HG02798 (cell line): Measurements from ENCODE around the gene PTCH1.

Experiments
- ATAC-seq: cut with Tn5 transposase; IDR thresholded peaks from one replicate; pipeline ENCODE4 v1.9.1; 2021; ENCODE audit warnings: mild to moderate bottlenecking; ENCODE audit not compliant: unreplicated experiment, poor library complexity

PTCH1 gene

DNA sequence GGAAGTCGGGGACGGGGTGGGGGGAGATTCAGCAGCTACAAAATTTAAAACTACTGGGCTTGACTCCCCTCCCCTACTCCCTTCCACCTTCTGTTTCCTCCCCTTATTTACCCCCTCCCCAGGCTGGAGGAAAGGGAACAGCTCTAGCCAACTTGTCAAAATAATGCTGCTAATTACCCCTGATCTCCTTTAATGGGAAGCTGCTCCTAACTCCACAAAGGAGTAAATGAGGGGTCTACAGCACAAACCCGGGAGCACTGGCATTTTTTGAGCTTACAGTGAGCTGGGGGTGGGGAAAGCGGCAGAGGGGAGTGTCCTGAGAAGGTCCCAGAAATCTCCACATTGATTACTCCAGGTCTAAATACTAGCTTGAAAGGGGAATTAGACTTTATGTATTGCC lies 3.1 kb downstream of the PTCH1 start:
- ATAC-seq = no peak

DNA sequence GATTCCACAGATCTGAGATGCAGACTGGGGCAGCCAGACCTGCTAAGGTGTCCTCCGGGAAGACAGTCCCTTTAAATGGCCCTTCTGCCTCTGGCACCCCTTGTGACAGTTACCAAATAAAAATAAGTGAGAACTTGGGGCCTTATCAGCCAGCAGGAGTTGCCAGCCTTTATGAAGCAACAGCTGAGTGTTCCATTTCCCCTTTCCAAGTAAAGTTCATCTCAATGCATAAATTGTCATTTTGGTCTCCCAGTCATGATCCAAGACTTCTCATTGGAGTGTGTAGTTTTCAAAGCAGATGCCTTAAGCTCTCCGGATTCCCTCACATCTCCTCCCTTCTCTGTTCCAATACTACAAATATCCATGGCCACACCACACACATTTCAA lies 4.1 kb downstream of the PTCH1 start:
- ATAC-seq = no peak

DNA sequence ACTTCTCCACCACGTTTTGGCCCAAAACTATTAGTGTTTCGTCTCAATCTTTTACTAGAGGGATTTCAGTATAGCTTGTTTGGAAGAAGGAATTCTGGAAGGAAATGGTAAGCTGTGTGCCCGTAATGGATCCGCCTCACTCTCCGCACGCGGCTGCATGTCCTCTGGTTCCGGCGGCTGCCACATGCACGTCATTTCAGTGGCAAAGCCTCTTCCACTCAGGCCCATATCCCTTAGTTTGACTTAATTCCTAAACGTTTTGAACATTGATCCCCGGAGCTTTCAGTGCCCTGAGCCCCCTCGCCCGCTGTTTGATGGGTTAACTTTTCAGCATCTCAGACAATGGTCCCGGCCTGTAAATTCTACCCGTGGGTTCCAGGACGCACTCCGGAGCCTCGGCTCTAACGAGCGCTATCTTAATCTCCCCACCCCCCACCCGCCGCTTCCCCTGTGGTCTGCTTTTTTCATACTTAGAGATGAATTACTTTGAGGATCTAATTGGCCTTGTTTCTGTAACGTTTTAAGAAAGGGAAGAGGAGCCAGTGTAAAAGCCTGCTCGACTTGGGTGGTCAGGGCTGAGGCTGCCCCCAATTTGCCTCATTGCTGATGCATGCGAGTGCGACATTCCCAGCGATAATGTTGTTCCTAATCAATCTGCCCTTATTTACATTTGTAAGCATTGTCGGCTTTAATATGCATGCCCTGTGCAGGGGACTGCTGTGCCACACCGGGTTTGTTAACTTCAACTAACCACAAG lies 4.6 kb downstream of the PTCH1 start:
- ATAC-seq = no peak

DNA sequence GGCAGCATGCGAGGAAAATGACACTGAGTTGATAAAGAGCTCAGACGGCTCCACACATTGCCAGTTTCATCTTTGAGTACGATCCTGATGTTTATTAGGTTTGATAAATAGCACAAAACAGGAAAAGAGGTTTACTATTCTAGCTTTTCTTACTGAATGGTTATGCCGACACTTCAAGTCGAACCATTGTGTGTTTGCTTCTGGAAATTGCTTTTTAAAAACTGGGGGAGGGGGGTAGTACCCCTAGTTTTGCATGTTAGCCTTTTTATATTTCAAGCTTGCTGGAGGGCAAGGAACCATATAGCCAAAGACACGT lies 5.2 kb downstream of the PTCH1 start:
- no peak for ATAC-seq

DNA sequence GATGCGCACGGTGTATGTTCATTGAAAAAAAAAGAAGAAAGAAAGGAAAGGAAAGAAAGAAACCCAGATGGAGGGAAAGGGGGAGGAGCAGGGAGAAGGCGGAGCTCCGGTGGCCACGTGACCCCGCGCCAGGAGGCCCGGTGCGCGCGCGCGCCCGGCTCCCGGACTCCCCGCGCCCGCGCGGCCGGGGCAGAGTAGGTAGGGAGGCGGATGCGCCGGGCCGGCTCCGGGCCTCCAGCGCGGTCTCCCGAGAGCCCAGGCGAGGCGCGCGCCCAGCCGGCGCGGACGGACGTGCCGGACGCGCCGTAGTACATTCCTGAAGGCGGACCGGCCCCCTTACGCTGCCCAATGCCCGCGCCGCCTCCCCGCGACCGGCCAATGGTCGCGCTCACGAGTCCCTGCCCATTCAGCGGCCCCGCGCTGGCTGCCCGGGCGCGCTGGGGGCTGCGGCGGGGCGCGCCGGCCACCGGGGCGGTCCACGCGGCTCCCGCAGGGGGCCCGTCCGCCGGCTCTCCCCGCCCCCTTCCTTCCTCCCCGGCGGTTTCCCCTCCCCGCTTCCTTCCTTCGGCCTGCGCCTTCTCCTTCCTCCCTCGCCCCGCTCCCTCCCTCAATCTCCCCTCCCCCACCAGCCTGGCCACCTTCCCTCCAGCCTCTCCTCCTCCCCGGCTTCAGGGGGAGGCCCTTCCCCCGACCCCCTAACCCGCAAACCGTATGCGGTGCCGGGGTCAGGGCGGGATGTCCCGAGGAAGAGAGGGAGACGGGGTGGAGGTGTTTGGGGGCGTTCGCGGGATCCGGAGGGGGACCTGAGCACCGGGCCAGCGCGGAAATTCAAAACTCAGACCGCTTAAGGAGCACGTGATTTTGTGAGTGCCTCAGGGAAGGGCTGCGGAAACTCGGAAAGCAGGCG lies 5.8 kb downstream of the PTCH1 start:
- ATAC-seq = peak; percentile 61

DNA sequence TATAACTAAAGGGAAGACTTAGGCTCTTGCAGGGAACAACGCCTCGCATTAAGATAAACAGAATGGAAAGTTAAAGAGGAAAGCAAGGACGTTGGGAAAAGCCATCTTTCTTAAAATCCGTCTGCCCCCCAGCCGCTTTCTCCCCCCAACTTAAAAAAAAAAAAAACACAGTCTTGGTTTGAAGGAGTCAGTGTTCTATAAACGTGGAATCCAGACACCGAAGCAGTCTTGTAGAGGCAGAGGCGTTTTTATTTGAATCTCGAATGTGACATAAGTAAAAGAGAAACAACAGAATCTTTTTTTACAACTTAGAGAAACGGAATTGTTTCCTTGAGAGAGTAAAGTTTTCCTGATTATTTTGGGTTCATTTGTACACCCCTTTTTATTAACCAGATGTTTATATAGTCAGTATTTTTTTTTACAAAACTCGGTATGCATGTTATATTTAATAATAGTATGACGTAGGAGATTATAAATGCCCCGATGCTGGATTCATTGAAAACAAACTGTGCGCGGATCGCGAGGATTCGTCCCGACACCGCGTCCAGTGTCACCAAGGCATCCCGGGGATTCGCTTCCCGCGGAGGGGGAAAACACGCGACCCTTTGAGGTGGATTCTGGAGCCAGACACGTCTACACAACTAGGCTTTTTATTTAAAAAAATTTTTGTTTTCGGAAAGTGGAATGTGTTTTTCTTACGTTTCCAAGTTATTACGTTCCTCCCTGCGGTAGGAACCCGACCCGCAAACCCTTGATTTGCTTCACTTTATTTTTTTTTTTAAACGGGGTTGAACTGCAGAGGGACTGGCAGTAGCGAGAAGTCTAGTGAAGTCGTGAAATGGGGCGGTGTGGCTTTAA lies 6.7 kb downstream of the PTCH1 start:
- ATAC-seq = no peak

DNA sequence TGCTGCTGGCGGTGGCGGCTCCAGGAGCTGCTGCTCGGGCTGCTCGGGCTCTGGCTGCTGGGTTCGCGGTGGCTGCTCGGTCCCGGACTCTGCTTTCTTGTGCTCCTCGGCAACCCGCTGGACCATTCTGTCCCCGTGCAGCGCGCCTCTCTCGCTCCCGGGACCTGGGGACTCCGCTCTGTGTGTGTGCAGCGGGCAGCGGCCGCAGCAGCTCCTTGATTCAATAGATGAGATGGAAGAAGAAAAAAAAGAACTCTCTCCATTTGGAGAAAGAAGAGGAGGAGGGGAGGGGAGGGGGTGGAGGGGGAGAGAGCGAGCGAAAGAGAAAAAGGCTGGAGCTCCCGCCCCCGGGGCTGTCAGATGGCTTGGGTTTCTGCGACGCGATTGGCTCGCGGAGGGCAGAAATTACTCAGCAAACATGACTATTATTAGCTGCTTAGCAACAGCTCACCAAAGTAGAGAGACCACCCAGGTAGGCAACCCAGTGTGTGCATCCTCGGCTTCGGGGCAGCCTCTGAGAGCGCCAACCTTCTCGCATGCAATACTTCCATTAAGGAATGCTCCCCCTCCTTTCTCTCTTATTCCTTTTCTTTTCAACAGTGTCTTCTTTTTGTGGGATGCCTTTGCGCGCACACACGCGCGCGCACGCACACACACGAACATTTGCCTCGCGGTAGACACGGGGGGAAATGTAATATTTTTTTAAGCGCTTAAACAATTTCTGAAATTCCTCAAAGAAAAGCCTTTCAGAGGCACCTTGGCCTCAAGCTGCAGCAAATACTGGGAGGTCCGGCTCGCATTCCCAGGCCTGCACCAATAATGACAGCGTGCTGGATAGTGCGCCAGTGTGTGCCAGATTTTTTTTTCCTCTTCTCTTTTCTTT lies 7.6 kb downstream of the PTCH1 start:
- ATAC-seq = peak; percentile 33

DNA sequence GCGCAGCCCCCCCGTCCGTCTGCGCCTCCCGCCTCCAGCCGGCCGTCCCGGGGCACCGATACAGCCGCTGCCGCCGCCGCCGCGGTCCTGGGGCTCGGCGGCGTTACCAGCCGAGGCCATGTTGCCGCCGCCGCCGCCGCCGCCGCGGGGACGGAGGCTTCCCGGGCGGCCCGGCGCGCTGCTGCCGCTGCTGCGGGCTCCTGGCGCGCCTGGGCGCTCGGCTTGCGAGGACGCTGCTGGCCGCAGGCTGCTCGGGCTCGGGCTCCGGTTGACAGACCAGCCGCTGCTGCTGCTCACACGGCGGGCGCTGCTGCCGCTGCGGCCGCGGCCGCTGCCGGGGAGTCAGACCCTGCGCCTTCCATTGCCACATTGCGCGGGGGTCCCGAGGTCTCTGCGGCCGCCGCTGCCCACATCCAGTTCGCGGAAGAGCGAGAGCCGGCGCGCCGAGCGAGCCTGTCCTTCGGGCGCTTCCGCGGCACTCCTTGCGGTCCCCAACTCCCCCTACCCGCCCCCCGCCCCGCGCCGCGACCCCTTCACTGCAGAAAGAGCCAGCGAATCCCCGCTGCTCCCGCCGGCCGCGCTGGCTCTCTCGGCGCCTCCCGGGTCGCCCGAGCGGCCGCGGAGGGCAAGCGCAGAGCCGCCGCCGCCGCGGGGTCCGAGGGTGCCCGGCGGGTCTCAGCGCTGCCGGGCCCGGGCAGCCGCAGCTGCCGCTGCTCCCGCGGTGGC lies 8.4 kb downstream of the PTCH1 start:
- ATAC-seq = no peak

DNA sequence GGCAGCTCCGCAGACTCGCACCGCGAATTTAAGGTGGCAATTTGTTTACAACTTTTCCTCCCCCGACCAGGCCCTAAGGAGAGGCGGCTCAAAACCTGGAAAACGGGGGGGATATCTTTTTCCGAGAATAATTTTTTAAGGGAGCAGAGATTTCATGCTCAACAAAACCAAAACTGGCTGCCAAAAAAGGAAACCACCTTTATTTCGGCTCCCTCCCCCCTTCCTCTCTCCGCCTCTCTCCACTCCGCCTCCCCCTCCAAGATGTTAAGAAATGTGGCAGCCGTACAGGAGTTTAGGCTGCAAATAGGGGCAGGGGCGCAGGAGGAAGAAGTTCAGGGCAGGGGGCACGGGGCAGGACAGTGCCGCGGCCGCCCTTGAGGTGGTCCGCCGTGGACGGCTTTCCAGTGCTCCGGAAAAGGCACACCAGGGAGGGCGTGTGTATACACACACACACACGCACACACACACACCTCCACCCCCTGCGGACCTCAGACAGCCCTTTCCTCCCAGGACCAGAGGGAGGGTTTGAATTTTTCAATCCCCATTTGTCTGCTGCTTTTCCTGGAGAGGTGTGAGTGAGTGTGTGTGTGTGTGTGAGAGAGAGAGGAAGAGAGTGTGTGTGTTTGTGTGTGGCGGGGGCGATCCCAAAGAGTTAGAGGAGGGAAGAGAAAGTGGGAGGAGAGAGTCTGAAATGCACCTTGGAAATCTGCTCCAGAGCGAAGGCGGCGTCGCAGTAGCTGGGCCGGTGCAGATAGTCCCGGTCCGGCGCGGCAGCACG lies 9.1 kb downstream of the PTCH1 start:
- no peak for ATAC-seq

DNA sequence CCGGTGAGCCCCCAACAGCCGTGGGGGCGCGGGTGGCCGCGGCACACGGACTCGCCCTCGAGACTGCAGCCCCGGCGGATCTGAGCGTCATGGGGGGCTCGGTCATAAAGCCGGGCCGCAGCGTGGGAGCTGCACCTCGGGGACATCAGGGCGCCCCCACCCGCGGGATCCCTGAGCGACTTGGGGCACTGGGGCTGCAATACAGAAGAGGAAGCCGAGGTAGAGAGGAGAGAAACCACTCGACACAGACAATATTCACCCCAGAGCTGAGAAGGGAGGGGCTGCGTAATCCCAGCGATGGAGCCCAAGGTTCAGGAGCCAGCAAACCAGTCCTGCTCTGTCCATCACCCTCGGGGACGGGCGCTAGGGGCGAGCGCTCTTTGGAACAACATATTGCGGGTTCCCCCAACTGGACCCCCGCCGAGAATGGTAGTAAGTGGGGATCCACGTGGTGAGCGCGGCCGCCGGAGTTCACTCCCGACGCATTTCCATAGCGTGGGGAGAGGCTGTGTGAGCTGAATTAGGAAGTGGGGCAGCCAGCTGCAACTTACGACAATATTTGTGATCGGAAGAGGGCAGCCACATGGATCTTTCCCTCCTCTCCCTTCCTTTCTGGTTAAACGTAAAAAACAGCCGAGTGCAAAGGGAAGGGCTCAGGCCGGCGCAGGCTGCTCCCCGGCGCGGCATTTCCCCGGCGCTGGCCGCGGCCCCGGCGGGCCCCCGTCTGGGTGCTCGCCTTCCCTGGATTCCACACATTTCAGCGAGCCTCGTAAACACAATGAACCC lies 9.9 kb downstream of the PTCH1 start:
- peak; percentile 2 for ATAC-seq

DNA sequence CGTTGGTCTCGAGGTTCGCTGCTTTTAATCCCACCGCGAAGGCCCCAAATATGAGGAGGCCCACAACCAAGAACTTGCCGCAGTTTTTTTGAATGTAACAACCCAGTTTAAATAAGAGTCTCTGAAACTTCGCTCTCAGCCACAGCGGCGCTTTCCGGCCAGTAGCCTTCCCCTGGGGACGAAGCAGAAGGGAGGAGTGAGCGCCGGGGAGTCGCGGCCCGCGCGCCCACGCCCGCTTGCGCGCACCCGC lies 10.4 kb downstream of the PTCH1 start:
- peak; percentile 15 for ATAC-seq

DNA sequence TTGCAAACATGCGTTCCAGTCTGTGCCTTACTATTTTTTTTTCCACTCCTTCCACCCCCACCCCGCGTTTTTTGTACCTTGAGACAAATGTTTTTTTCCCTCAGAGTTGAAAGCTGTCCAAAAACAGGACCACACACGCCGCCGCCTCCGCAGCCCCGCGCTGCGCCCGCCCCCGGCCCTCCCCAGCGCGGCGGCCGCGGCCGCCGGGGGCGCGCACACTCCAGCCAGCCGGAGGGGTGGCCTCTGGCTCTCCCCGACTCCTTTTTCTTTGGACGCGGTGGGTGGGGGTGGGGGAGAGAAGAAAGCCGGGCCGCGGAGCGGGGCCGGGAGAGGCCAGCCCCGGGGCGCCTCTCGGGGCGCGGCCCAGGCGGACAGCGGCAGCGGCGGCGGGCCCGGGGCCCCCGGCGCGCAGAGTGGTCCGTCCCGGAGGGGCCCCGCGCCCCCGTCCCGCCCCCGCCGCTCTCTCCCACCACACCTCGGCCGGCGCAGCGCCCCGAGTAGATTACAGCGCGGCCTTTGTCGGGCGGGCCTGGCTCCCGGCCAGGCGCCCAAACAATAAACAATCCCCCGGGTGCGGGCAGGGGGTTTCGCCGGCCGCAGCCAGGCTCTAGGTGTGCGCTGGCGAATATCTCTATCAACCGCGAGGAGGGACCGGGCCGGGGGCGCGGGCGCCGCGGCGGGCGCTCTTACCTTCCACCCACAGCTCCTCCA lies 10.9 kb downstream of the PTCH1 start:
- peak; percentile 28 for ATAC-seq

DNA sequence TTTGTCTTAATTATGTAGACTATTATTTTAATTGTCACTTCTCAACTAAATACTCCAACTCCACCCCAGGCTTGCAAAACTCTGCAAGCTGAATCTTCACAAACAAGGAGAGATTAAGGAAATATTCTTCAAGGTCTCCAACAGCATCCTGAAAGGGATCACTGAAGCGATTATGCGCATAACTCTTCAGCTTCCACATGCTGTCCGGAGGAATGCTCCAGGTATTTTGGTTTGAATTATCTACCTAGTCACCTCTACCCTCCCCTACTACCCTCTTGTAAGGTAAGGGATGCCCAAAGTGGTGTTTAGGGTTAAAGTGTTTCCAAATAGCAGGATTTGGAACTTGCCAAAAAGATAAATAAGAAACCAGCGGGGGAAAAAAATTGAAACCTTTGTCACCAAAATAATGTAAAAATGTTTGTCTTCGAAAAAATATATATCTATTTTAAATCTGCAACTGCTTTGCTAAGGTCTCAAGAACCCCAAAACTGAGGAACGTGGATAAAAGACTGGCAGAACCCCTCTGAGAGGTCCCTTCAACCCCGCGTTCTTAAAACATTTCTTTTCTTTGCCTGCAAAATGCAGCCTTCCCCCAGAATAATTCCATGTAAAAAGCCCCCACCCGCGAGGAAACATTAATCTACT lies 11.6 kb downstream of the PTCH1 start:
- ATAC-seq = no peak

DNA sequence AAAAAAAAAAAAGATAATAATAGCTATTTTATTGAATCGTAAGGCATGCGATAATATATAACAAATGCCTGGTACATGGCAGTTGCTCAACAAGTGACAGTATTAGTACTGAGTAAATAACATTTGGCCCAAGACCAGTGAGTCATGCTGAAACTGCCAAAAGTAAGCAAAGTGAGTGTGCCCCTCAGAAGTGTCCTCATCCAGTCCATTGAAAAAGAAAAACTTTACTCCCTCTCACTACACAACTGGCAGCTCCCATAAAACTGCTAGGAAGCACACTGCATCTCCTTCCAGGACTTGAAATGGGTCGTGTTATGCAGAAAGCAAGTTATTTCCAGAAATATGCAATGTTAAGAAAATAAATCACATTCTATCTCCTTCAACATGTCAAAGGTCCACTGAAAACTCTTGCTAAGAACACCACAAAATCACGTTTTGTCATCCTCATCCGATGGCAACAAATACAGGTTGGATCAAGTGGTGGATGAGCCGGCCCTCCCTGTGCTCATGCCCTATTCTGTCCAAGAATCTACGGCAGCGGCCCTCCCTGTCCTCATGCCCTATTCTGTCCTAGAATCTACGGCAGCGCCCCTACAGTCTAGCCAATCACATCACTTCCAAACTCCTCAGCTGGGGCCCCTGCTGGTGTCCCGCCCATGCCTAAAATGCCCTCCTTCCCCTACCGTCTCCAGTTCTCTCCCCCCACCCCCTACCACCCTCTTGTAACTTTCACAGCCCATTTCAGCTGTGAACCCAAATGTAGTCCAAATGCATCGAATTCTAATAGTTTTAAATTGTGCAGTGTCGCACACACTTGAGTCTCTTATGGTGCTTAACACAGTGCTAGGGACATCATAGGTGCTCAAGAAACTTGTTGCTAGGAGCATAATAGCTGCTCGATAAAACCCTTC lies 12.5 kb downstream of the PTCH1 start:
- no peak for ATAC-seq

DNA sequence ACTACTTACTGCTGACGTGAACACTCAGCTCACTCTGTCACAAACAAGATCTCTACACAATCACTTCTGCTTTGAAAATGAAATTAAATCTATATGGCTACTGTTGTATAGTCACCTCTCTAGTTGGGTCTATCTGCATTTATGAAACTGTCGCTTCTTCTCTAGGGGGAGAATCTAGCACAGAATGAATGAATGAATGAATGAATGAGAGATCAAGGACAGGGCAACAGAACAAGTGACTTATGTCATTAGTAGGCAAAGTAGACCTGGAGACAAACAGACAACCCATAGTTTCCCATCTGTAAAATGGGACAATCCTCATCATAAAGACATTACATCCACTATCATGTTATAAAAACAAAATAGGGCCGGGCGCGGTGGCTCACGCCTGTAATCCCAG lies 13.4 kb downstream of the PTCH1 start:
- no peak for ATAC-seq

DNA sequence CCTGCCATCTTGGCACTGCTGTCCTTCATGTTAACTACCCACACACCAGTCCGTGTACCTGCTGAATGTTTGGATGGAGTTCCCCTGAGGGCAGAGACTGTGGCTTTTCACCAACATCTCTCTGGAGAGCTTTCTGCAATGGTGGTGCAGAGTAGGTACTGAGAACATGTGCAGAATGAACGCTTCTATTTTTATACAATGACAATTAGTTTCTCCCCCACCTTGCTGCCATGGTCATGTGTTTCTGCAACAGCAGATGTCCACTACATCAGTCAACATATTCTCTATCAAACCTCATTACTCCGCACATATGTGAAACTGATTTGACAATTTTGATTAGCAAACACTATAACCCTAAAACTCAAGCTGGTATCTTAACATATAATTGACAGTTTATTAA lies 14.5 kb downstream of the PTCH1 start:
- ATAC-seq = no peak
